ENCODE data around the gene UBE2U. TPM values are rescaled to one million over a fixed set of nuclear protein-coding genes. Genes with fewer than 3 reads are reported as not detected.

UBE2U gene
- total RNA-seq, 2 donors from 2014 or later: not detected

DNA sequence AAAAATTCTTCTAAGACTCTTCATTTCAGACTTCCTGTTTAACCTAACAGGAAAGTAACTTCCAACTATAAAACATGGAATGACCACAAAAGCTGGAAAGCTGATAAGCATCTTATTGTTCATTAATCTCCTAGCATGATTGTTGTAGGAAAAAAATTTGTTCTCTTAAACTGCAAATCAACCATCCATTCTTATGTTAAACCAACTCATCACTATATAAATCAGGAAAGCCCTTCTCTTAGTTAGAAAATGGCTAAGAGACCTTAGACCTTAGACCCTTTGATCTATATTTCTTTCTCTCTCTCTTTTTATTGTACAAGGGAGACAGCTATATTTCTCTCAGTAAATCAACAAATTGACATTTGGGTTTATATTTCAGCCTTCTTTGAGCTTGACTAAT, 101.4 kb downstream of the UBE2U start:
- Mint-ChIP-seq H3K4me1 (peaks cover 2% of the 10 kb centered on the region), H3K9me3 (no peaks in the 10 kb centered on the region), H3K27ac (no peak overlapping the region), H3K27me3 (ENCODE audit: insufficient read depth) (no peaks in the 10 kb centered on the region), H3K36me3 (ENCODE audit: low read depth) (no peaks in the 10 kb centered on the region), H3K4me3 (no peak overlapping the region)
- no peak for DNase-seq
- H3K27me3 ChIP-seq (ENCODE audit: control insufficient read depth, insufficient read depth, low read length, poor library complexity, severe bottlenecking): no peaks in the 10 kb centered on the region
- TF ChIP-seq, protein P1, sequence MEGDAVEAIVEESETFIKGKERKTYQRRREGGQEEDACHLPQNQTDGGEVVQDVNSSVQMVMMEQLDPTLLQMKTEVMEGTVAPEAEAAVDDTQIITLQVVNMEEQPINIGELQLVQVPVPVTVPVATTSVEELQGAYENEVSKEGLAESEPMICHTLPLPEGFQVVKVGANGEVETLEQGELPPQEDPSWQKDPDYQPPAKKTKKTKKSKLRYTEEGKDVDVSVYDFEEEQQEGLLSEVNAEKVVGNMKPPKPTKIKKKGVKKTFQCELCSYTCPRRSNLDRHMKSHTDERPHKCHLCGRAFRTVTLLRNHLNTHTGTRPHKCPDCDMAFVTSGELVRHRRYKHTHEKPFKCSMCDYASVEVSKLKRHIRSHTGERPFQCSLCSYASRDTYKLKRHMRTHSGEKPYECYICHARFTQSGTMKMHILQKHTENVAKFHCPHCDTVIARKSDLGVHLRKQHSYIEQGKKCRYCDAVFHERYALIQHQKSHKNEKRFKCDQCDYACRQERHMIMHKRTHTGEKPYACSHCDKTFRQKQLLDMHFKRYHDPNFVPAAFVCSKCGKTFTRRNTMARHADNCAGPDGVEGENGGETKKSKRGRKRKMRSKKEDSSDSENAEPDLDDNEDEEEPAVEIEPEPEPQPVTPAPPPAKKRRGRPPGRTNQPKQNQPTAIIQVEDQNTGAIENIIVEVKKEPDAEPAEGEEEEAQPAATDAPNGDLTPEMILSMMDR (conservative IDR thresholded peaks at IDR 0.05): no peak
- no peak overlapping the region for H3K27ac ChIP-seq (ENCODE audit: low read depth, low read length)
- H3K9me3 ChIP-seq (ENCODE audit: control insufficient read depth, low read length): no peaks in the 10 kb centered on the region
- no peaks in the 10 kb centered on the region for H3K36me3 ChIP-seq (ENCODE audit: control insufficient read depth, insufficient read depth, low read length)
- H3K9ac ChIP-seq (ENCODE audit: extremely low read depth, low read length, poor library complexity, severe bottlenecking): no peak overlapping the region
- H3K4me3 ChIP-seq (ENCODE audit: low read length): no peak overlapping the region
- no peaks in the 10 kb centered on the region for H3K4me1 ChIP-seq (ENCODE audit: control insufficient read depth, insufficient read depth, low read length)

DNA sequence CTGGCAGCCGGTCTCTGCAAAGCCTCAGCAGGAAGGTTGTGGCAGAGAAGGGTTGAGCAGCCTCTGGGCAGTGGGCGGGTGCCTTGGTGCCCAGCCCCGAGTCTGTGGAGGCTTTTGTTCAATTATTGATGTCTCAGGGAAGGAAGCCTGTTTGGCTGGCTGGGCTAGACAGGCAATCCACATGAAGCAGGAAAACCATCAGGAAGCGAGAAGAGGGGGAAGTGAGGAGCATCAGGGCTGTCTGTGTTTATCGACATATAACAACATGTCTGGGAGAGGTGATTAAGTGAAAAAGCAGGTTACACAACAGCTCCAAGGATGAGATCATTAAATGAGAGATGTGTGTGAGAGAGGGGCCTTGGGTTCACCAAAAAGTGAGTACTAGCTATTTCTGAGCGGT, 105.4 kb downstream of the UBE2U start:
- Mint-ChIP-seq H3K4me3 (no peak overlapping the region), H3K9me3 (no peaks in the 10 kb centered on the region), H3K27ac (no peak overlapping the region), H3K27me3 (ENCODE audit: insufficient read depth) (peaks cover 5% of the 10 kb centered on the region), H3K36me3 (ENCODE audit: low read depth) (no peaks in the 10 kb centered on the region), H3K4me1 (peaks cover 11% of the 10 kb centered on the region)
- no peak overlapping the region for H3K4me3 ChIP-seq (ENCODE audit: low read length)
- no peak overlapping the region for H3K27ac ChIP-seq (ENCODE audit: low read depth, low read length)
- TF ChIP-seq, protein P1 (conservative IDR thresholded peaks at IDR 0.05): no peak
- H3K27me3 ChIP-seq (ENCODE audit: control insufficient read depth, insufficient read depth, low read length, poor library complexity, severe bottlenecking): no peaks in the 10 kb centered on the region
- DNase-seq: no peak
- H3K36me3 ChIP-seq (ENCODE audit: control insufficient read depth, insufficient read depth, low read length): no peaks in the 10 kb centered on the region
- H3K9ac ChIP-seq (ENCODE audit: extremely low read depth, low read length, poor library complexity, severe bottlenecking): no peak overlapping the region
- no peaks in the 10 kb centered on the region for H3K9me3 ChIP-seq (ENCODE audit: control insufficient read depth, low read length)
- 84 to 89% methylated on average over 3 to 6 of the region's 6 CpGs for WGBS, 2 experiments (ENCODE audit: insufficient coverage in 1 of 2, insufficient read length in 1 of 2)
- H3K4me1 ChIP-seq (ENCODE audit: control insufficient read depth, insufficient read depth, low read length): no peaks in the 10 kb centered on the region

DNA sequence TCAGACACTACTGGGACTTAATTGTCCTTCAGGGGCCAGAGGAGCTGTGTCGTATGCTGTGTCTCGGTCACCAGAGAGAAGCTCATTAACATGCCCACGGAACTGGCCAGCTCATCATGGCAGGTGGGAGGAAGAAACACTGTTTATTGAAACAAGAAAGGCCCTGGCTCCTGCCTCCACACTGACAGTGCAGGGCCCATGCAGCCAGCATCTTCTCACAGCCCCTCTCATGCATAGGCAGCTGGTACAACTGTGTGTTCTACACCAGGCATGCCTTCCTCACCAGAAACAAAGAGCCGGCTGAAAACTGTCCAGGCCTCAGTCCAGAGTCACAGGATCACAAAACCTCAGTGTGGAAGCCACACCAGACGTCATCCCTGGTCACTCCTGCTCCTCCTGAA, 106.0 kb downstream of the UBE2U start:
- no peak overlapping the region for H3K27ac ChIP-seq (ENCODE audit: low read depth, low read length)
- peaks cover 5% of the 10 kb centered on the region for H3K27me3 Mint-ChIP-seq (ENCODE audit: insufficient read depth)
- peaks cover 9% of the 10 kb centered on the region for H3K4me1 Mint-ChIP-seq
- H3K36me3 Mint-ChIP-seq (ENCODE audit: low read depth): no peaks in the 10 kb centered on the region
- H3K4me3 Mint-ChIP-seq: no peak overlapping the region
- 83 to 88% methylated on average over 5 of the region's 5 CpGs for WGBS, 2 experiments (ENCODE audit: insufficient coverage in 1 of 2, insufficient read length in 1 of 2)
- no peak for DNase-seq
- no peaks in the 10 kb centered on the region for H3K27me3 ChIP-seq (ENCODE audit: control insufficient read depth, insufficient read depth, low read length, poor library complexity, severe bottlenecking)
- no peaks in the 10 kb centered on the region for H3K36me3 ChIP-seq (ENCODE audit: control insufficient read depth, insufficient read depth, low read length)
- no peaks in the 10 kb centered on the region for H3K4me1 ChIP-seq (ENCODE audit: control insufficient read depth, insufficient read depth, low read length)
- TF ChIP-seq, protein P1 (conservative IDR thresholded peaks at IDR 0.05): no peak
- H3K9me3 ChIP-seq (ENCODE audit: control insufficient read depth, low read length): no peaks in the 10 kb centered on the region
- H3K4me3 ChIP-seq (ENCODE audit: low read length): no peak overlapping the region
- no peak overlapping the region for H3K27ac Mint-ChIP-seq
- H3K9ac ChIP-seq (ENCODE audit: extremely low read depth, low read length, poor library complexity, severe bottlenecking): no peak overlapping the region
- H3K9me3 Mint-ChIP-seq: no peaks in the 10 kb centered on the region

All from endodermal cell (in vitro differentiated cells).